HepG2 (cell line): Measurements from ENCODE around the gene CSNK1G1.

Experiments
- CEBPB ChIP-seq: IDR thresholded peaks from 2 replicates; pipeline ENCODE4 v1.6.1; 2011; ENCODE audit warnings: low read depth, low read length, improper control_type of control experiment, borderline replicate concordance
- PCBP2 ChIP-seq: fragments of 200-400 bp; formaldehyde crosslinking; optimal IDR thresholded peaks from 2 replicates; pipeline ENCODE3; 2018; ENCODE audit warnings: low read length, low read depth; ENCODE audit not compliant: poor library complexity, severe bottlenecking
- POLR2AphosphoS5 ChIP-seq: IDR thresholded peaks from 2 replicates; pipeline ENCODE4 v1.6.1; 2012; ENCODE audit warnings: low read depth, low read length
- ZNF292 ChIP-seq: sonication (generic); formaldehyde crosslinking; IDR thresholded peaks from 2 replicates; pipeline ENCODE4 v1.8.1; 2022; ENCODE audit warnings: mild to moderate bottlenecking, low read depth, missing genetic modification reagents, borderline replicate concordance
- ZNF484 ChIP-seq: sonication (generic); formaldehyde crosslinking; IDR thresholded peaks from 2 replicates; pipeline ENCODE4 v1.5.1; 2020; ENCODE audit warnings: mild to moderate bottlenecking, low read depth, missing genetic modification reagents, borderline replicate concordance
- ZNF510 ChIP-seq: sonication (generic); formaldehyde crosslinking; IDR thresholded peaks from 2 replicates; pipeline ENCODE4 v1.4.0; 2020; ENCODE audit warnings: low read depth, mild to moderate bottlenecking, missing genetic modification reagents
- ZNF629 ChIP-seq: sonication (generic); formaldehyde crosslinking; conservative IDR thresholded peaks from 2 replicates; pipeline ENCODE4 v1.5.0; 2020; ENCODE audit warnings: missing genetic modification reagents

GRCh38 chr15:64136347-64136746 is 219.6 kb downstream of the CSNK1G1 start:
- TF ChIP-seq PCBP2 (no peak), ZNF292 (CRISPR knock-in tag) (no peak), CEBPB (no peak), ZNF484 (CRISPR knock-in tag) (no peak), ZNF510 (no peak), ZNF629 (CRISPR knock-in tag) (no peak), POLR2AphosphoS5 (no peak)
